ENCODE measurements around the gene NOP58. TPM values are rescaled to one million over a fixed set of nuclear protein-coding genes. Genes with fewer than 3 reads are reported as not detected.
"Not testable (repeated sequence)": the region's sequence is repeated elsewhere in the genome, so short reads cannot be mapped to it uniquely, and the experiment has no call there.

The NOP58 gene
- total RNA-seq, 2 experiments from 2014 or later = 151 to 155 TPM

DNA sequence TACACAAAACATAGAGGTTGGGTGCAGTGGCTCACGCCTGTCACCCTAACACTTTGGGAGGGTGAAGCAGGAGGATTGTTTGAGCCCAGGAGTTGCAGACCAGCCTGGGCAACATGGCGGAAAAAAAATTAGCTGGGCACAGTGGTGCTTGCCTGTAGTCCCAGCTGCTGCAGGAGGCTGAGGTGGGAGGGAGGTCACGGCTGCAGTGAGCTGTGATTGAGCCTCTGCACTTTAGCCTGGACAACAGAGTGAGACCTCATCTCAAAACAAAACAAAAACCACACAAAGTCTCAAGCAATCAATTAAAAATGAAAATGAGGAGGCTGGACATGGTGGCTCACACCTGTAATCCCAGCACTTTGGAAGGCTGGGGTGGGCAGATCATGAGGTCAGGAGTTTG is 4.9 kb downstream of the NOP58 start:
- DNase-seq = no peak
- POLR2A ChIA-PET = interaction anchor here (0.9 to 7.7 kb wide), 5 partner anchors 7 to 107 kb away, joined by 3 to 134 read pairs (median 5); no protein-coding TSS in a partner anchor
- CTCF ChIA-PET = interaction anchor here (1.1 to 2.0 kb wide), 2 partner anchors 8 to 30 kb away, joined by 3 to 11 read pairs; no protein-coding TSS in a partner anchor
- intact Hi-C loops (cut with micrococcal nuclease) = loop anchor here (10.0 kb wide), 2 partner anchors 744 to 1734 kb away; partner anchors contain the start of gene NBEAL1
- Mint-ChIP-seq H3K36me3 (peaks cover 22% of the 10 kb centered on the region), H3K27me3 (no peaks in the 10 kb centered on the region), H3K4me3 (peak overlapping the region; percentile 68), H3K9me3 (no peaks in the 10 kb centered on the region), H3K27ac (peak overlapping the region; percentile 89), H3K4me1 (ENCODE audit: low read depth) (peaks cover 42% of the 10 kb centered on the region)

- DNase-seq = peak; percentile 70
- Mint-ChIP-seq H3K4me1 (ENCODE audit: low read depth) (peaks cover 69% of the 10 kb centered on the region), H3K27ac (peak overlapping the region; percentile 89), H3K36me3 (peaks cover 43% of the 10 kb centered on the region), H3K4me3 (peak overlapping the region; percentile 25)
- H3K27me3 Mint-ChIP-seq, H3K9me3 Mint-ChIP-seq: not testable (repeated sequence)
- CTCF ChIA-PET = interaction anchor here (0.7 to 3.5 kb wide), 2 partner anchors 9 kb away, joined by 4 to 17 read pairs; no protein-coding TSS in a partner anchor
- POLR2A ChIA-PET = interaction anchor here (3.3 to 6.2 kb wide), 2 partner anchors 8 to 18 kb away, joined by 12 to 134 read pairs; partner anchors contain the start of gene NOP58
- intact Hi-C loops (cut with micrococcal nuclease) = loop anchor here (1.0 to 10.0 kb wide), 4 partner anchors 38 to 1729 kb away; partner anchors contain the start of genes BMPR2, NBEAL1 and SUMO1
Measured at GRCh38 chr2:202276078-202276720, 10.6 kb downstream of the NOP58 start.

DNA sequence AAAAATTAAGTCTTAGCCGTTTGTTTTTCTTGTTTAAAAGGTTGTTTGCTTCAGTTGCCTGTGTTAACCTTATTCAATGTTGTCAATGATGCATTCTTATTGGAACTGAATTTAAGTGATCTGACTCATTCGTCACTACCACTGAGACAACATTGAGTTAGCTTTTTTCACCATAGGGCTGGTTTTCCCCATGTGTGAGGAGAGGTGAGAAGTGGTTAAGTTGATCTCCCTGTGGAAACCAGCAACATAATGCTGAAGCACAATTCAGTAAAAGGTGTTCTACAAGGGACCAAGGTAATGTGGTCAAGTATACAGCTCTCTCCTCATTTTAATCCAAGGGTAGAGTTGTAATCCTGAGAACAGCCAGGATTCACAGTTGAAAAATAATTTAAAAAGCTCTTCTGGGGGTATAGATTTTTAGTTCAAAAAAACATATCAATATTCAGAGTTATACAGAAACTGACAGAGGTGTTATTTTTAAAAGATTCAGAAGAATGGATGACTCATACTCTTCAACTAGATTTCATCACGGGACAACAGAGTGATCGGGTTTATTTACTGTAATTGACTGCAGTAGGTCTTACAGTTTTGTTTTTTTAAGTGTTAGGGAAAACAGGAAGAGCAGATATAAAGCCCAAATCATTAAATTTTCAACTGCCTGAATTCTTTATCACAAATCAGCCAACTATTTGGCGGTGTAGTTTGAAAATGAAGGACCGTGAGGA is 12.6 kb downstream of the NOP58 start:
- Mint-ChIP-seq H3K4me3 (peak overlapping the region; percentile 9), H3K27me3 (no peaks in the 10 kb centered on the region), H3K9me3 (no peaks in the 10 kb centered on the region), H3K27ac (peak overlapping the region; percentile 89), H3K36me3 (peaks cover 55% of the 10 kb centered on the region), H3K4me1 (ENCODE audit: low read depth) (peaks cover 63% of the 10 kb centered on the region)
- ChIA-PET POLR2A (interaction anchor here (0.8 to 6.2 kb wide), 5 partner anchors 10 to 67 kb away, joined by 3 to 134 read pairs (median 9); partner anchors contain the start of gene NOP58), CTCF (interaction anchor here (0.9 to 3.5 kb wide), 5 partner anchors 9 to 29 kb away, joined by 4 to 17 read pairs (median 6); no protein-coding TSS in a partner anchor)
- DNase-seq = peak; percentile 38
- intact Hi-C loops (cut with micrococcal nuclease) = loop anchor here (1.0 to 10.0 kb wide), 6 partner anchors 13 to 1727 kb away; partner anchors contain the start of genes BMPR2, NBEAL1, NOP58 and STRADB

DNA sequence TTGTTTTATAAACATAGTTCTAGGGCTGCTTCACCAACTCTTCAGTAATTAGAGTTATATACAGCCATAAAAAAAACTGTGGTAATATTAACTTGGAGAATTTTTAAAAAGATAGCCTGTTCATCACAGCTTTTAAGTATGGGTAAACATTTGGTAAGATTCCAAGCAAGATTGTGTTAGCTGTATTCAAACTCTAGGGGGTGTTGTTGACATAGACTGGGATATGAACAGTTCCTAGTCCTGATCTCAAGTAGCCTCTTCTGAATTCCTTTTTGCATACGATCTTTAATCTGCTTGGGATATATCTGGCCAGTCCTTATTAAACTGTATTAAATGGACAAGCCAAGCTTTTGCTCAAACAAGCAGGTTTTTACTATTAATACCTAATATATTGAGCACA is 13.4 kb downstream of the NOP58 start:
- CTCF ChIA-PET = interaction anchor here (0.9 to 3.5 kb wide), 6 partner anchors 8 to 29 kb away, joined by 4 to 17 read pairs (median 5); no protein-coding TSS in a partner anchor
- DNase-seq = no peak
- Mint-ChIP-seq H3K36me3 (peaks cover 55% of the 10 kb centered on the region), H3K9me3 (no peaks in the 10 kb centered on the region), H3K27ac (peak overlapping the region; percentile 89), H3K27me3 (no peaks in the 10 kb centered on the region), H3K4me1 (ENCODE audit: low read depth) (peaks cover 60% of the 10 kb centered on the region), H3K4me3 (no peak overlapping the region)
- intact Hi-C loops (cut with micrococcal nuclease) = loop anchor here (1.0 to 10.0 kb wide), 6 partner anchors 14 to 1726 kb away; partner anchors contain the start of genes BMPR2, NBEAL1, NOP58 and STRADB
- POLR2A ChIA-PET = interaction anchor here (1.3 to 6.2 kb wide), 4 partner anchors 9 to 20 kb away, joined by 3 to 134 read pairs (median 10); partner anchors contain the start of gene NOP58

DNA sequence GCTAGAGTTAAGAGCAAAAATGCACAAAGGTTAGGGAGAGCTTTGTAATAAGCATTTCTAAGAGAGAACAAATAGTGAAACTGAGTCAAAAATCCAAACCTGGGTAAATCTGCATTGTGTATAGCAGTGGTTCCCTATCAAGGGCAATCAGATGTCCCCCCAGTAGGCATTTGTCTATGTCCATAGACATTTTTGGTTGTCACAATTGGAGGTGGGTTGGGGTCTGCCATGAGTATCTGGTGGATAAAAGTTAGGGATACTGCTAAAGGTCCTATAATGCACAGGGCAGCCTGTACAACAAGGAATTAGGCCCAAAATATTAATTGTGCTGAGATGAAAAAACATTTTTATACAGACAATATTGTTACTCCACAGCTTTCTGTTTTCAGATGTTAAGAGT is 21.0 kb downstream of the NOP58 start:
- CTCF ChIA-PET = no interaction called here
- no peak overlapping the region for H3K27ac Mint-ChIP-seq
- peaks cover 6% of the 10 kb centered on the region for H3K4me1 Mint-ChIP-seq (ENCODE audit: low read depth)
- H3K4me3 Mint-ChIP-seq = no peak overlapping the region
- no peaks in the 10 kb centered on the region for H3K9me3 Mint-ChIP-seq
- POLR2A ChIA-PET = interaction anchor here (1.3 kb wide), 1 partner anchor 17 kb away, joined by 5 read pairs; no protein-coding TSS in a partner anchor
- no peak for DNase-seq
- intact Hi-C loops (cut with micrococcal nuclease) = no loop called here
- peaks cover 64% of the 10 kb centered on the region for H3K36me3 Mint-ChIP-seq
- no peaks in the 10 kb centered on the region for H3K27me3 Mint-ChIP-seq

DNA sequence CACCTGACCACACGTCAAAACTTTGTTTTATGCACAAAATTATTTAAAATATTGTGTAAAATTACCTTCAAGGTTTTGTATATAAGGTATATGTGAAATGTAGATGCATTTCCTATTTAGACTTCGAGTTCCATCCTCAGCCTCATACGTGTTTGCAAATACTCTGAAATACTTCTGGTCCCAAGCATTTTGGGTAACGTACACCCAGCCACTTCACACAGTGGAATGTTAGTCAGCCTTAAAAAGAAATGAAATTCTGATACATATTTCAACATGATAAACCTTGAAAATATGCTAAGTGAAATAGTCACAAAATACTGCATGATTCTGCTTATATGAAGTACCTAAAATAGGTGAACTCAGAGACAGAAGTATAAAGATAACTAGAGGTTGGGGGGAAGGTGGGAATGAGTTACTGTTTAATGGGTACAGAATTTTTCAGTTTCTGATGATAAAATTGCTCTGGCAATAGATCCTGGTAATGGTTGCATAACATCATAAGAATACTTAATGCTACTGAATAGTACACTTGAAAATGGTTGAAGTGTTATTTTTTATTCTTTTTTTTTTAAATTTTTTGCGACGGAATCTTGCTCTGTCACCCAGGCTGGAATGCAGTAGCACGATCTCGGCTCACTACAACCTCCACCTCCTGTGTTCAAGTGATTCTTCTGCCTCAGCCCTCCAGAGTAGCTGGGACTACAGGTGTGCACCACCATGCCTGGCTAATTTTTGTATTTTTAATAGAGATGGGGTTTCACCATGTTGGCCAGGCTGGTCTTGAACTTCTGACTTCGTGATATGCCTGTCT is 24.0 kb downstream of the NOP58 start:
- peaks cover 65% of the 10 kb centered on the region for H3K36me3 Mint-ChIP-seq
- intact Hi-C loops (cut with micrococcal nuclease) = no loop called here
- H3K27me3 Mint-ChIP-seq = no peaks in the 10 kb centered on the region
- no peak overlapping the region for H3K4me3 Mint-ChIP-seq
- H3K9me3 Mint-ChIP-seq = no peaks in the 10 kb centered on the region
- DNase-seq = no peak
- peak overlapping the region; percentile 28 for H3K27ac Mint-ChIP-seq
- ChIA-PET POLR2A (no interaction called here), CTCF (interaction anchor here (0.6 kb wide), 1 partner anchor 108 kb away, joined by 3 read pairs; no protein-coding TSS in a partner anchor)
- peaks cover 18% of the 10 kb centered on the region for H3K4me1 Mint-ChIP-seq (ENCODE audit: low read depth)

DNA sequence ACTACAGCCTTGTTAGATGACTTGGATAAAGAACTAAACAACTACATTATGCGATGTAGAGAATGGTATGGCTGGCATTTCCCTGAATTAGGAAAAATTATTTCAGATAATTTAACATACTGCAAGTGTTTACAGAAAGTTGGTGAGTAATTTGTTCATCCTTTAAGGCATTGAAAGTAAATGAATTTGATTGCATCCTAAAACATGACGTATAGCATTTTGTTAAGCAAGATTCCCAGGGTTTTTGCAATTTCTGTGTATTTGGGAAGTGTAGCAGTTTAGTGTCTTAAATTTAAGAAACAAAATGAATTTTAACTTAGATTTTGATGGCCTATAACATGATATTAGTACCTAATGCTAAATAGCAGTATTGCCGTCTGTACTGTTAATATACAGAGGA is 24.8 kb downstream of the NOP58 start:
- intact Hi-C loops (cut with micrococcal nuclease) = no loop called here
- H3K36me3 Mint-ChIP-seq = peaks cover 63% of the 10 kb centered on the region
- POLR2A ChIA-PET = no interaction called here
- no peak for DNase-seq
- no peaks in the 10 kb centered on the region for H3K9me3 Mint-ChIP-seq
- no peak overlapping the region for H3K27ac Mint-ChIP-seq
- CTCF ChIA-PET = no interaction called here
- H3K4me1 Mint-ChIP-seq (ENCODE audit: low read depth) = peaks cover 24% of the 10 kb centered on the region
- H3K27me3 Mint-ChIP-seq = no peaks in the 10 kb centered on the region
- H3K4me3 Mint-ChIP-seq = no peak overlapping the region

DNA sequence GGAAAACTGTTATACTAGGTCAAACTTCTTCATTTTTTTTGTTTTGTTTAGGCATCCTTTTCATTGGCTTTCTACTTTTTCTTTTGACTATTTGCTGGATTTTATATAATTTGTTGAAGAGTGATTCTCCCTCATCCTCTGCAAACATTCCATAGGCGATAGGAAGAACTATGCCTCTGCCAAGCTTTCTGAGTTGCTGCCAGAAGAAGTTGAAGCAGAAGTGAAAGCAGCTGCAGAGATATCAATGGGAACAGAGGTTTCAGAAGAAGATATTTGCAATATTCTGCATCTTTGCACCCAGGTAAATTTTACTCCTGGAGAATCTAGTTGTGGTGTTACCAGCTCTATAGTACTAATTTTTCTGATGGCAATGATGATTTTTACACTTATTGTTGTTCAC is 25.4 kb downstream of the NOP58 start:
- peaks cover 65% of the 10 kb centered on the region for H3K36me3 Mint-ChIP-seq

DNA sequence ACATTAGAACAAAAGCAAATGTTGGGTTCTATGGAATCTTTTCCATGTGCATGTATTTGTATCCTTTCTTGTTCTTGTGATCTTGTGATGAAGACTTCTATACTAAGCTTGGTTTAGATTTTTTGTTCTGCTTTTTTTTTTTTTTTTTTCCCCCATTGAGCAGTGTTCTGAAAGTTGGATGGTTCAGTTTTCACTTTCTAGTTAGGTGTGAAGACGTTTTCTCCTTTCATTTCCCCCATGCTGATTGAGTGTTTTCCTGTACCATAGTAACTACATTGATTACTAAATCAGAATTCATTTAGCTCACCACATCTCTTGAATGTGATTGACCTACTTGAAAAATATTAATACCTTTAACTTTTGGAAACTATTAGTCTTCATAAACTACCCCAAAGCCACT is 34.1 kb downstream of the NOP58 start:
- ChIA-PET POLR2A (interaction anchor here (0.6 to 2.1 kb wide), 8 partner anchors 22 to 1146 kb away, joined by 3 to 9 read pairs (median 4); partner anchors contain the start of gene NOP58), CTCF (interaction anchor here (0.6 to 1.0 kb wide), 6 partner anchors 12 to 545 kb away, joined by 3 to 5 read pairs (median 4); no protein-coding TSS in a partner anchor)
- no peak for DNase-seq
- peak overlapping the region; percentile 69 for H3K27ac Mint-ChIP-seq
- intact Hi-C loops (cut with micrococcal nuclease) = loop anchor here (1.0 to 5.0 kb wide), 2 partner anchors 21 to 32 kb away; partner anchors contain the start of gene NOP58
- H3K9me3 Mint-ChIP-seq = no peaks in the 10 kb centered on the region
- H3K4me1 Mint-ChIP-seq (ENCODE audit: low read depth) = peaks cover 39% of the 10 kb centered on the region
- peaks cover 74% of the 10 kb centered on the region for H3K36me3 Mint-ChIP-seq
- H3K27me3 Mint-ChIP-seq = no peaks in the 10 kb centered on the region
- H3K4me3 Mint-ChIP-seq = no peak overlapping the region

More for the DNA sequence above, 25.4 kb downstream of the NOP58 start:
- DNase-seq = no peak
- Mint-ChIP-seq H3K9me3 (no peaks in the 10 kb centered on the region), H3K27me3 (no peaks in the 10 kb centered on the region), H3K4me3 (no peak overlapping the region), H3K4me1 (ENCODE audit: low read depth) (peaks cover 25% of the 10 kb centered on the region), H3K27ac (no peak overlapping the region)
- intact Hi-C loops (cut with micrococcal nuclease) = no loop called here
- ChIA-PET CTCF (no interaction called here), POLR2A (no interaction called here)

DNA sequence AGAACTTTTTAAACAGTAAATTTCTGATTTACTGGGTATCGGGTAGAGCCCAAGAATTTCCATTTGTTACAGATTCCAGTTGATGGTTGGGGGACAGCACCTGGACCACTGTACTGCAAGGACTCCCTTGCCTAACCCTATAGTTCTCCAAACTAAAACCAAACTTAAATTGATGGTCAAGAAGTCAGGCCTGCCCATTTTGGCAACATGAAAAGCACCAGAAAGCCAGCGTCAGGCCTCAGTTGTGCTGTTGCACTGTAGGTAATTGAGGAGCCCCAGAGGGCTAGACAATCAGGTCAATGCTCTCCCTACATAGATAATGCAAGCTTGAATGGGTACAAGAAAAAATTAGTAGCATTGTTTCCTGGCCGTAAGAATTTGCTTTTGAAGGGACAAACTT is 40.5 kb downstream of the NOP58 start:
- Mint-ChIP-seq H3K27ac (no peak overlapping the region), H3K9me3 (no peaks in the 10 kb centered on the region), H3K36me3 (peaks cover 62% of the 10 kb centered on the region), H3K4me3 (no peak overlapping the region), H3K4me1 (ENCODE audit: low read depth) (peaks cover 15% of the 10 kb centered on the region), H3K27me3 (no peaks in the 10 kb centered on the region)
- intact Hi-C loops (cut with micrococcal nuclease) = no loop called here
- DNase-seq = no peak
- POLR2A ChIA-PET = interaction anchor here (1.3 kb wide), 1 partner anchor 28 kb away, joined by 5 read pairs; no protein-coding TSS in a partner anchor
- CTCF ChIA-PET = no interaction called here

DNA sequence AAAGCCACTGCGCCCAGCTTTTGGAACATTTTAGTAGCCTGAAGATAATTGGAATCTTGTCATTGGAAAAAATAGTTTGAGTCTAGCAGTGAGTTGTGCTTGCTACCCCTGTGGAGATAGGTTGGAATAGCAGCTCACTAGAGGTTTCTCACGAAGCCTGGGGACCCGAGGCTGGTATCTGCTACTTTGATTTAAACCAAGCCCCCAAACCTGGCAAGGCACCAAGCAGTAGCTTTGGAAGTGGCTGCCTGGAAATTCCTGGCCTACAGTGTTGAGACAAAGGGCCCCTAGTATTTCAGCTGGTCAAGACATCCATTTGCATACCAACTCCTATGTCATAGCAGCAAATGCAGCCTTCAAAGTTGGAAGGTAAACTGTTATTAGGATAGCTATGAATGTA is 42.1 kb downstream of the NOP58 start:
- no peak overlapping the region for H3K4me3 Mint-ChIP-seq
- peaks cover 56% of the 10 kb centered on the region for H3K36me3 Mint-ChIP-seq
- no peaks in the 10 kb centered on the region for H3K9me3 Mint-ChIP-seq
- POLR2A ChIA-PET = interaction anchor here (0.8 kb wide), 1 partner anchor 70 kb away, joined by 3 read pairs; the partner anchor contains the start of gene SUMO1
- H3K4me1 Mint-ChIP-seq (ENCODE audit: low read depth) = peaks cover 9% of the 10 kb centered on the region
- no peaks in the 10 kb centered on the region for H3K27me3 Mint-ChIP-seq
- H3K27ac Mint-ChIP-seq = no peak overlapping the region
- CTCF ChIA-PET = interaction anchor here (1.7 kb wide), 1 partner anchor 29 kb away, joined by 6 read pairs; no protein-coding TSS in a partner anchor
- intact Hi-C loops (cut with micrococcal nuclease) = no loop called here
- DNase-seq = no peak
